ENCODE results near the gene TFPI.
A peak's percentile ranks its signal among the peaks of the same experiment; 100 is the strongest.

TFPI gene

DNA sequence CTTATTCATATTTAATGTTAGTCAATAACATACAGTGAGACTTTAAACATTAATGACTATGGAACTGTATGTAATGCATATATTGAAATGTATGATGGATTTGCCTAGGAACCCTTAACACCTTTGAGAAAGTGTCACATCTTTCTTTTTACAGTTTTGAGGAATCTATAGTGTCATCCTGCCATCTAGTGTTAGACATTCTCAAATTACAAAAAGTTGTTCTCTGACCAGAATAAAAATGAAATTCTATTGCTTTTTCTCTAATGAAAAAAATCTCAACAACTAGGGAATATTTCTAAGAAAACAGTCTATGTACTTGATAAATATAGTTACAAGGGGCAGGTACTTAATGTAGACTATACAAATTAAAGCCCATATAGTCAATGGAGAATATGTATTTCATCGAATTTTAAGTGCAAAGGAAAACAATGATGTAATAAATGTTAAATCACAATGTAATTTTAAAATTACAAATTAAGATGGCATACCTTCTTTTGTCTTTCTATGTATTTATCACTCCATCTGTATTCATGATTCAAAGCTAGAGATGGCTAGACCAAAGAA lies 101.1 kb downstream of the TFPI start:
- Mint-ChIP-seq H3K9me3 (no peaks in the 10 kb centered on the region), H3K27ac (no peak overlapping the region)
- no peak for ATAC-seq

GRCh38 chr2:187451510-187451909 lies 102.7 kb downstream of the TFPI start:
- ATAC-seq (no peak), DNase-seq (no peak)
- Mint-ChIP-seq H3K27me3 (no peaks in the 10 kb centered on the region), H3K9me3 (no peaks in the 10 kb centered on the region), H3K36me3 (ENCODE audit: low read depth) (no peaks in the 10 kb centered on the region), H3K4me3 (no peak overlapping the region), H3K4me1 (peaks cover 7% of the 10 kb centered on the region), H3K27ac (no peak overlapping the region)

More for the DNA sequence above, 101.1 kb downstream of the TFPI start:
- no peak overlapping the region for H3K4me3 Mint-ChIP-seq
- no peak for DNase-seq
- H3K27me3 Mint-ChIP-seq = no peaks in the 10 kb centered on the region
- H3K4me1 Mint-ChIP-seq = peaks cover 3% of the 10 kb centered on the region
- no peaks in the 10 kb centered on the region for H3K36me3 Mint-ChIP-seq (ENCODE audit: low read depth)

DNA sequence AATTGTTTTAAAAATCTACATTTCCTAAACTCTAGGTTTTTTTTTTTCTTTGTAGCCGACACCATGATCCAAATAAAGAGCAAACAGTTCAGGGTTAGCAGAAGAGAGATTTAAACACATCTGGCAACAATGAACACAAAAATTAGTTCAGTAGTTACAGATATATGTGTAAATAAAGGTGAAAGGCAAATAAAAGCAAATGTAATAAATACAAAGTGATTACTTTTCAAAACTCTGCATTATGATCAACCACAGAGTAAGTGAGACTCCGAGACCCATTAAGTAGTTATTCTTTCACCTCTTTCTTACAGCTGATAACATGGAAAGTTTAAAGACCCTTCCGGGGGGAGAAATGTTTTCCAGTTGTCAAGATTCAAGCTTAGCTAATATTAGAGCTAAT lies 106.9 kb downstream of the TFPI start:
- Mint-ChIP-seq H3K36me3 (ENCODE audit: low read depth) (no peaks in the 10 kb centered on the region), H3K4me1 (peaks cover 7% of the 10 kb centered on the region), H3K27ac (no peak overlapping the region), H3K9me3 (no peaks in the 10 kb centered on the region), H3K4me3 (peak overlapping the region; percentile 54), H3K27me3 (no peaks in the 10 kb centered on the region)
- ATAC-seq (no peak), DNase-seq (no peak)

DNA sequence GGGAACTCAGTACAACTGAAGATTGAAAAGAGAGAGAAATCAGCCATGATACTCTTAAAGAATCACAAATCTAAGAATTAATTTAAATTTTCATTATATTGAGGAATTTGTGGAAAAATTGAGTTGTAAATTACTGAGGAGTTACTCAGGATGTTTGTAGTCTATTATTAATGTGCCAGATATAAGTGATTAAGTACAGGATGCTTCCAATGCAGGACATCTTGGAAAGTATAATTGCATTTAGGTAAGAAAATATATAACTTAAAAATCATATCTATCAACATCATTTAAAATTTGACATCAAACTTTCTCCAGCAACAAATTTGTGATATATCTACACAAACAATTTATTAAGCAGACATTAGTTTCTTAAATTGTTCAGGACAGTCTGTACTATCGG lies 107.5 kb downstream of the TFPI start:
- DNase-seq (no peak), ATAC-seq (no peak)
- Mint-ChIP-seq H3K27me3 (no peaks in the 10 kb centered on the region), H3K36me3 (ENCODE audit: low read depth) (no peaks in the 10 kb centered on the region), H3K4me3 (no peak overlapping the region), H3K27ac (no peak overlapping the region), H3K9me3 (no peaks in the 10 kb centered on the region), H3K4me1 (peaks cover 7% of the 10 kb centered on the region)

GRCh38 chr2:187445051-187445450 lies 109.2 kb downstream of the TFPI start:
- no peaks in the 10 kb centered on the region for H3K9me3 Mint-ChIP-seq
- ATAC-seq (no peak), DNase-seq (no peak)
- H3K36me3 Mint-ChIP-seq (ENCODE audit: low read depth) = no peaks in the 10 kb centered on the region
- H3K4me3 Mint-ChIP-seq = no peak overlapping the region
- H3K4me1 Mint-ChIP-seq = peaks cover 7% of the 10 kb centered on the region
- H3K27me3 Mint-ChIP-seq = no peaks in the 10 kb centered on the region
- H3K27ac Mint-ChIP-seq = no peak overlapping the region

DNA sequence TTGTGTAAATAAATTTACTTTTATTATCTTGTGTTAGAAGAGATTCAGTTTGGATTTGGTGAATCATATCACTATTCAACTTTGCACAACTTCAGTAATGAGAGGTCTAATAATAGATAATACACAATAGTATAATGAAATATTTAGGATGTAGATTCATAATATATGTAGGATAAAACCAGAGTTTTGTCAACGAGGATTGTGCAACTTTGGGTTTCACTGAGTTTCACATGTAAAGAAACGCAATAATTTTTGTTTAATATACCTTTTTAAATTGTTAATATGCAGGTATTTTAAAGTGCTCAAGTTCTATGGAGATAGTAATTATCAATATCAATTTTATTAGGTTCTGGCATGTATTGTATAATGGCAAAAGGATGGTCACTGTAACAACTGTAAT lies 111.5 kb downstream of the TFPI start:
- ATAC-seq (no peak), DNase-seq (no peak)
- Mint-ChIP-seq H3K27ac (no peak overlapping the region), H3K9me3 (no peaks in the 10 kb centered on the region), H3K36me3 (ENCODE audit: low read depth) (no peaks in the 10 kb centered on the region), H3K27me3 (no peaks in the 10 kb centered on the region), H3K4me1 (peaks cover 4% of the 10 kb centered on the region), H3K4me3 (no peak overlapping the region)

DNA sequence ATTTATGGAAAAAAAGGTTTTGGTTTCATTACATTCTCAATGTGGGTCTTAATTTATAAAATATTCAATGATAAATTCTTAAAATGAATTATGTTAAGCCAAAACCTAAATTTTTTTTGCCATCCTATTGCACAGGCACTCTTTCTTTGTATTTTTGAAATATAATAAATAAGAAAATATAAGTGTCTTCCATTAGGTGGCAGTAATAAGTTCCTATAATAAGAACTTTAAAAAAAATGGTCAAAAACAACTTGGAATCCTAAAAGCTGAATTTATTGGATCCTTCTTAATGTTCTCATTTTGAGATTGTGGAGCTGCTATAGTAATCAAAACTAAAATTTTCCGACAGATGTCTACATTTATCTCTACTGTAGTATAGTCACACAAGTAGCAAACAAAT lies 111.9 kb downstream of the TFPI start:
- no peak for ATAC-seq
- Mint-ChIP-seq H3K9me3 (no peaks in the 10 kb centered on the region), H3K4me3 (no peak overlapping the region), H3K27ac (no peak overlapping the region), H3K27me3 (no peaks in the 10 kb centered on the region), H3K36me3 (ENCODE audit: low read depth) (no peaks in the 10 kb centered on the region), H3K4me1 (peaks cover 4% of the 10 kb centered on the region)
- no peak for DNase-seq

DNA sequence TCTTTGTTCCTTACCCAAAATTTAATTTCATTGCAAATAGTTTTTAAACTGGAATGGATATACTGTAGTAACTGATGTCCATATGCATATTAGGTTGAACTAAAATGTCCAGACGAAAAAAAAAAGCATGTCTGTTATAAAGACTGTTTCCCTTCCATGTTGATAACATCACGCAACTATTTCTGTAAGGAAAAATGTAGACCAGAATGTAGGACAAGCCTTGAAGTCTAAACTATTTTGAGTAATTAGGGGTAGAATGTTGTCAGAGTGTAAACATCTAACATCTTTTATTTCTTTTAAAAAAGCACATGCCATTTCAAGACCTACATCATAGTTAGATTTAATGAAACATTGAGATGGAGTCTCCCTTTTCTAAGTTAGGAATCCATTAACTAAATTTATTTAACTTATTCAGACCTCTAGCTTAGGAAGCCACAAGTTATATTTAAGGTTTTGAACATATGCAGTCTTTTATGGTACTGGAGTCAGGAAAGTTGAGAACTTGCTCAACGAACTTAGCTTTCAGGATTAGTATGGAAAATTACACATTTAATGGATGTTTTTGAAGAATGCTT lies 114.0 kb downstream of the TFPI start:
- no peaks in the 10 kb centered on the region for H3K9me3 Mint-ChIP-seq
- H3K4me3 Mint-ChIP-seq = no peak overlapping the region
- no peaks in the 10 kb centered on the region for H3K4me1 Mint-ChIP-seq
- H3K36me3 Mint-ChIP-seq (ENCODE audit: low read depth) = no peaks in the 10 kb centered on the region
- no peaks in the 10 kb centered on the region for H3K27me3 Mint-ChIP-seq
- DNase-seq (no peak), ATAC-seq (no peak)
- H3K27ac Mint-ChIP-seq = no peak overlapping the region

- Mint-ChIP-seq H3K27me3 (no peaks in the 10 kb centered on the region), H3K4me3 (no peak overlapping the region), H3K27ac (no peak overlapping the region), H3K9me3 (no peaks in the 10 kb centered on the region), H3K36me3 (ENCODE audit: low read depth) (no peaks in the 10 kb centered on the region), H3K4me1 (no peaks in the 10 kb centered on the region)
- ATAC-seq (no peak), DNase-seq (no peak)
Observed at GRCh38 chr2:187438455-187438854, 115.8 kb downstream of the TFPI start.

DNA sequence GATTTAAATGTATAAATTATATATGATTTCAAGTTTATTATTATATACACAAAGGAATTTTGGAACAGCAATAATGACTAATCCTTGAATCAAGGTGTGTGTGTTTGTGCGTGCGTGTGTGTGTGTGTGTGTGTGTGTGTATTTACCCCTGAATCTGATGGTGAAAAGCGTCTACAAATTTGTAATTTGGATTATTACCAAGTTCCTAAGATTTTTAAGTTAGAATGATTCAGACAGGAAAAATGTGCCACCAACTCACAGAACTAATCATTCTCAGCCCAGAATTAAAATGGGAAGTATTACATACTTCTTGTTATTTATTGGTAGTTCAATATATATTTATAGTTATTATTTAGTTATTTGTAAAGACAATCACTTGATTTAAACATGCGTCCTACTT lies 118.5 kb downstream of the TFPI start:
- no peak for DNase-seq
- no peaks in the 10 kb centered on the region for H3K36me3 Mint-ChIP-seq (ENCODE audit: low read depth)
- ATAC-seq = no peak
- no peaks in the 10 kb centered on the region for H3K9me3 Mint-ChIP-seq
- no peaks in the 10 kb centered on the region for H3K4me1 Mint-ChIP-seq
- H3K27ac Mint-ChIP-seq = no peak overlapping the region
- no peak overlapping the region for H3K4me3 Mint-ChIP-seq
- no peaks in the 10 kb centered on the region for H3K27me3 Mint-ChIP-seq

GRCh38 chr2:187435078-187435477 lies 119.2 kb downstream of the TFPI start:
- H3K27ac Mint-ChIP-seq = no peak overlapping the region
- H3K27me3 Mint-ChIP-seq = no peaks in the 10 kb centered on the region
- no peak overlapping the region for H3K4me3 Mint-ChIP-seq
- H3K36me3 Mint-ChIP-seq (ENCODE audit: low read depth) = no peaks in the 10 kb centered on the region
- DNase-seq (no peak), ATAC-seq (no peak)
- no peaks in the 10 kb centered on the region for H3K4me1 Mint-ChIP-seq
- H3K9me3 Mint-ChIP-seq = no peaks in the 10 kb centered on the region

- no peaks in the 10 kb centered on the region for H3K9me3 Mint-ChIP-seq
- DNase-seq (no peak), ATAC-seq (no peak)
- H3K4me3 Mint-ChIP-seq = no peak overlapping the region
- no peak overlapping the region for H3K27ac Mint-ChIP-seq
- H3K4me1 Mint-ChIP-seq = no peaks in the 10 kb centered on the region
- H3K27me3 Mint-ChIP-seq = no peaks in the 10 kb centered on the region
- H3K36me3 Mint-ChIP-seq (ENCODE audit: low read depth) = no peaks in the 10 kb centered on the region
Observed at GRCh38 chr2:187434342-187434785, 119.9 kb downstream of the TFPI start.

DNA sequence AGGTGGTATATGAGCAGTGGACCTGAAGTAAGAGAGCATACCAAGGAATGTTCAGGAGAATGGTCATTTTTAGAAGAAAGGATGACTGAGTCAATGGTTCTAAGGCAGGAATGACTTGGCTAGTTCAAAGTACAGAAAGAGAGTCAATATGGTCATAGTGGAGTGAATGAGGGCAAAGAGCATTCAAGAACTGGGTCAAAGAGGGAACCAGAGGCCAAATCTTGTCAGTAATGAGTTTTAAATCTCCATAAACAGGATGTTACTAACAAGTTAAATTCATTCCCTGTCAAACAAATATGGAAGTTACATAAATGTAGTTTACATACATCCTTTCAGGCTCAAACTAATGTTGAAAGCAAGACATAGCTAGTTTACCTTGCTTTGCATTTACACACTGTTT lies 122.3 kb downstream of the TFPI start:
- no peaks in the 10 kb centered on the region for H3K27me3 Mint-ChIP-seq
- H3K4me3 Mint-ChIP-seq = no peak overlapping the region
- ATAC-seq (no peak), DNase-seq (no peak)
- no peaks in the 10 kb centered on the region for H3K36me3 Mint-ChIP-seq (ENCODE audit: low read depth)
- H3K9me3 Mint-ChIP-seq = no peaks in the 10 kb centered on the region
- no peak overlapping the region for H3K27ac Mint-ChIP-seq
- no peaks in the 10 kb centered on the region for H3K4me1 Mint-ChIP-seq

GRCh38 chr2:187429989-187430388 lies 124.2 kb downstream of the TFPI start:
- Mint-ChIP-seq H3K4me1 (no peaks in the 10 kb centered on the region), H3K27ac (no peak overlapping the region), H3K9me3 (no peaks in the 10 kb centered on the region), H3K36me3 (ENCODE audit: low read depth) (no peaks in the 10 kb centered on the region), H3K27me3 (no peaks in the 10 kb centered on the region), H3K4me3 (no peak overlapping the region)
- no peak for DNase-seq
- ATAC-seq = no peak

- Mint-ChIP-seq H3K9me3 (no peaks in the 10 kb centered on the region), H3K27ac (no peak overlapping the region), H3K4me1 (no peaks in the 10 kb centered on the region), H3K4me3 (no peak overlapping the region), H3K27me3 (no peaks in the 10 kb centered on the region), H3K36me3 (ENCODE audit: low read depth) (no peaks in the 10 kb centered on the region)
- ATAC-seq (no peak), DNase-seq (no peak)
Observed at GRCh38 chr2:187424146-187424545, 130.1 kb downstream of the TFPI start.

DNA sequence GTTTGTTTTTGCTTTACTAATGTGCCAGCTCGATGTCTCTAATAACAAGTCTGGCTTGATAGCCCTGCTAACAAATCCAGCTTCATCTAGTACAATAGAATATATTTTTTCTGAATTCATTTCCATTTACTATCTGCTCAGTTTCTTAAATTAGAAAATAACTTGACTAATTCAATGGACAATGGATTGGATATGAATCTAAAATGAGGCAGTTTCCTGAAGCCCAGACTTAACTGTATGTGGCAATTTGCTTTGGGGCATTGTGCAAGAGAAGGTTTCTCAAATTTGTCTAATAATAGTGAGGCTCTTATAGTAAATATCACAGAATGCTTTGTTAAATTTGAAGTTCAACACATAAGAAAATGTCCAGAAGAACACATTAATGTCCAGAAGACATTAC lies 132.0 kb downstream of the TFPI start:
- ATAC-seq = no peak
- H3K27me3 Mint-ChIP-seq = no peaks in the 10 kb centered on the region

More for the DNA sequence above, 132.0 kb downstream of the TFPI start:
- Mint-ChIP-seq H3K4me3 (no peak overlapping the region), H3K27ac (no peak overlapping the region), H3K9me3 (no peaks in the 10 kb centered on the region), H3K36me3 (ENCODE audit: low read depth) (no peaks in the 10 kb centered on the region), H3K4me1 (no peaks in the 10 kb centered on the region)
- no peak for DNase-seq
